NCI-H2107 treated with DMSO at 0.1 percent for 48 hours (cell line): ENCODE measurements around the gene ABCC4.

Source experiments
- DNase-seq: peaks from one replicate; lab custom pipeline; 2025; ENCODE audit not compliant: unreplicated experiment; lab: John Stamatoyannopoulos, UW

The ABCC4 gene

GRCh38 chr13:95301183-95301967 lies at the start of gene ABCC4:
Gene ABCC4 (minus strand): TSS chr13:95301451. CDS start chr13:95301314, 137 bp downstream.
- DNase-seq: no peak

- no peak for DNase-seq
These were observed 48.0 kb upstream of the ABCC4 start for GRCh38 chr13:95349267-95349666.

DNA sequence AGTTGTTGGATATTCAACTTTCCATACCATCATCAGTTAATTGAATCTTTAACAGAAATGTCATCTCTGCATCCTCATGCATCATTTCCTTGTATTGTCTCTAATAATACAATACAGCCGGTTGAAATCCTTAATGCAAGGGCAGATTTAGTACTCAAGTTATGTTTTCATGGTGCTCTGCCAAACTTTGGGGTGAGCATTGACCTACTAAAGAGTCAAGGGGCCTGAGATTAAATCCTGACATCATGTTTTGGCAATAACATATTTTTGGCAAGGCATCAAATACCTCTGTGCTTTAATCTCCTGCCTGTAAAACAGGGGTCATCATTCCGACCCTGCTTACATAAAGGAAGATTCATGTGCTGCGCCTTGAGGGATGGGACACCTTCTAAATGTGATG lies 42.7 kb upstream of the ABCC4 start:
- DNase-seq: no peak

DNA sequence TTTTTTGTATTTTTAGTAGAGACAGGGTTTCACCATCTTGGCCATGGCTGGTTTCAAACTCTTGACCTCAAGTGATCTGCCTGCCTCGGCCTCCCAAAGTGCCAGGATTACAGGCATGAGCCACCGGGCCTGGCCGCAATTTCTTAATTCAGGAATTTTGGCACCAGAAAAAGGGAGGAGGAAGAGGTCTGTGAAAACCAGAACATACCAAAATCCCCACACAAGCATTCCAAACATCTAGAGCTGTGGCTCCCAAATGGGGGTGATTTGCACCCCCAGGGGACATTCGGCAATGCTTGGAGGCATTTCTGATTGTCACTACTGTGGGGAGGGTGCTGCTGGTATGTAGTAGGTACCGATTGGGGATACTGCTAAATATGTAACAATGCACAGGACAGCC lies 40.2 kb upstream of the ABCC4 start:
- no peak for DNase-seq

- no peak for DNase-seq
These were observed 37.7 kb upstream of the ABCC4 start for GRCh38 chr13:95338905-95339304.

DNA sequence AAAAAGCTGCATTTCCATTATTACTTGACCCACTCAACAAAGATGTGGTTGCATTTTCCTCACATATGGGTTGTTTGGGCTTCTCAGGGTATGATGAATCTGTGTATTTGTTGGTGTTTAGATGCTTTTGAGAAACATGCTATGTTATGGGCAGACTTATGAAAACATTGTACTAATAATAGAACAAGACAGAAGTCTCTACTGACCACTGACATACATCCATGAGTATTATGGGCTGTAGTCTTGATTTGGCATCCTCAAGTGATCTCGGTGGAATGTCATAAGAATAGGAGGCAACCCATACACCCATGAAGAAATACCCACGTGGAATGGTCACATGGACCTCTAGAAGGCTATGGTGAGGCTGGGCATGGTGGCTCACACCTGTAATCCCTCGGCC lies 36.3 kb upstream of the ABCC4 start:
- no peak for DNase-seq

- no peak for DNase-seq
These were observed 34.4 kb upstream of the ABCC4 start for GRCh38 chr13:95335667-95336066.

DNA sequence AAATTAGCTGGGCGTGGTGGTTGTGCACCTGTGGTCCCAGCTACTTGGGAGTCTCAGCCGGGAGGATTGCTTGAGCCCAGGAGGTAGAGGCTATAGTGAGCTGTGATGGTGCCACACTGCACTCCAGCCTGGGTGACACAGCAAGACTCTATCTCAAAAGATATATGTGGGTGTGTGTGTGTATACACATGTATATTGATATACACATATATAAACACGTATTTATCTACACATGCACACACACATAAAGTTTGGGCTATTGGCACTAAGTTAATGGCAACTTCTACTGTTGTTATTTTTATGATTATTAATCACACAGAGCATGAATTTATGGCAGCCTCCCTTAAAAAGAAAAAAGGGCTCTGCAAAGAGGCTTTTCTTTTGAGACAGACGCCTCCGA lies 27.1 kb upstream of the ABCC4 start:
- no peak for DNase-seq

DNA sequence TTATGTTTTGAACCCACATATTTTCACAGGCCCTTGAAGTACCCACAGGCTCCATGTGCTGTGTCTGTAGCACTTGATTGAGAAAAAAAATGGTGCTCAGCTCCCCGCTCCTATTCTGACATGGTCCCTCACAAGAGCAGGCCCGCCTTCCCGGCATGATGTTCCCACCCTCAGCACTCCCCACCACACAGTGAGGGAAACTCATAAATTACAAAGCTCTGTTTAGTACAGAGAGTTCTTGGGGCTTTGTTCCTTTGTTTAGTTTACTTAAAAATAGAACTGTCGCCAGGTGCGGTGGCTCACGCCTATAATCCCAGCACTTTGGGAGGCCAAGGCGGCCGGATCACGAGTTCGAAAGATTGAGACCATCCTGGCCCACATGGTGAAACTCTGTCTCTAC lies 25.9 kb upstream of the ABCC4 start:
- DNase-seq: no peak

GRCh38 chr13:95326695-95327094 lies 25.4 kb upstream of the ABCC4 start:
- no peak for DNase-seq

- no peak for DNase-seq
These were observed 24.2 kb upstream of the ABCC4 start for GRCh38 chr13:95325485-95325884.

DNA sequence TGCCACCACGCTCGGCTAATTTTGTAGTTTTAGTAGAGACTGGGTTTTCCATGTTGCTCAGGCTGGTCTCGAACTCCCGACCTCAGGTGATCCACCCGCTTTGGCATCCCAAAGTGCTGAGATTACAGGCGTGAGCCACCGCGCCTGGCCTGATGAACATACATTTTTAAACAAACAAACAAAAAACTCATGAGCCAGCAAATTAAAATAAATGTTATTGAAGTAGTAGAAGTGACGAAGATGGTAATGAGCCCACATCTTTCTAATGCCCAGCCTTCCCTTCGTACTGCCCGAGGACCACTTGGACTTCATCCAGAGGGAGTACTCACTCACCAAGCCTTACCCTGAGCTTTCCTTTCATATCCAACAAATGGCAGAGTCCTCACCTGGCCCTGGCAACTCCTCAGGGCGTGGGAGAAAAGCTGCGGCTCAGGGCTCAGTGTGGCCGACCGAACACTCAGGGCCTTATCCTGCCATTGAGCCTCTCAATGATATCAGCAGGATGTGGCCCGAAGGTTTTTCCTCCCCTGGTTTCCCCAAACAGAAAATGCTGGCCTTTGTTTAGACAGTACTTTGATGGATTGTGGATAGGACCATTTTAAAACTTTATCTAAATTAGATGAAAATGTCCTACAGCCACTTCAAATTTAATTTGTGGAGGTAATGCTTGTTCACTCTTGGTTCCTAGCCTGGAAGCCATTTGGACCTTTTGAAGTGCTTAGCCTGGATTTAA lies 22.8 kb upstream of the ABCC4 start:
- no peak for DNase-seq

DNA sequence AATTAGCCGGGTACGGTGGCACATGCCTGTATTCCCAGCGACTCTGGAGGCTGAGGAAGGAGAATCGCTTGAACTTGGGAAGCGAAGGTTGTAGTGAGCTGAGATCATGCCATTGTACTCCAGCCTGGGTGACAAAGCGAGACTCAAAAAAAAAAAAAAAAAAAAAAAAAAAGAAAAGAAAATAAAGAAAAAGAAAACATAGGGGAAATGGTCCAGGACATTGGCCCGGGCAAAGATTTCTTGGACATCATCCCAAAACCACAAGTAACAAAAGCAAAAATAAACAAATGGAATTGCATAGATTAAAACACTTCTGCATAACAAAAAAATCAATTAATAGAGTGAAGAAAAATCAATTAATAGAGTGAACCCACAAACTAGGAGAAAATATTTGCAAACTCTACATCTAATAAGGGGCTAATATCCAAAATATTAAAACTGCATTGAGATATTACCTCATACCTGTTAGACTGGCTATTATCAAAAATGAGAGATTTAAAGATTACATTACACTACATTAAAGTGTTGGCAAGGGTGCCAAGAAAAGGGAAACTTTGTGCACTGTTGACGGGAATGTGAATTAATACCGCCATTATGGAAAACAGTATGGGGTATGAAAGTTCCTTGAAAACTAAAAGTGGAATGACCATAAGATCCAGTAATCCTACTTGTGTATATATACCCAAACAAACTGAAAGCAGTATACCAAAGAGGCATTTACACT lies 18.5 kb upstream of the ABCC4 start:
- no peak for DNase-seq

DNA sequence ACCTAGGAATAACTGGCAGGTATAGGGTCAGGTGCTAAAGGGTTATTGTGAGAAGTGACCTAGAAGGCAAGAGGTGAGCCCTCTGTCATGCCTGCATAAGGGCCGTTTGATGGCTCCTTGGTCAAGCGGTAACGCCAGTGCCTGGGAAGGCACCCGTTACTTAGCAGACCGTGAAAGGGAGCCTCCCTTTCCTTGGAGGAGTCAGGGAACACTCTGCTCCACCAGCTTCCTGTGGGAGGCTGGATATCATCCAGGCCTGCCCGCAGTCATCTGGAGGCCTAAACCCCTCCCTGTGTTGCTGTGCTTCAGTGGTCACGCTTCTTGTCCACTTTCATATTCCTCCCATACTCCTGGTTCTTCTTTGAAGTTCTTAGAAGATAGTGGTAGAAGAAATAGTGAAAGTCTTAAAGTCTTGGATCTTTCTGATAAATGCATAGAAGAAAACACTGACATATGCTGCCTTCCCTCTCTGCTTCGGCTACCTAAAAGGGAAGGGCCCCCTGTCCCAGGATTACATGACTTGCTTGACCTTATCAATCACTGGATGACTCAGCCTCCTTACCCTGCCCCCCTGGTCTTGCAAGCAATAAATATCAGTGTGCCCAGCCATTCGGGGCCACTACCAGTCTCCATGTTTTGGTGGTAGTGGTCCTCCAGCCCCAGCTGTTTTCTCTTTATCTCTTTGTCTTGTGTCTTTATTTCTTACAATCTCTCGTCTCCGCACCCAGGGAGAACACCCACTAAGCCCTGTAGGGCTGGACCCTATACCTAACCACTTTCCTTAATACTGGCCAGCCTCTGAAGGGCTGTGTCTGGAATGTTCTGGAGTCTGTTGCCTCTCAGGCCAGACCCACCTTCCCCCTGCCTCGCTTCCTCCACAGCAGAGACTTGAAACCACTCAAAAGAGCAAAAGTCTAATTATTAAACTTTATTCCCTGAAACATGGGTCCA lies 16.1 kb upstream of the ABCC4 start:
- DNase-seq: no peak

- no peak for DNase-seq
These were observed 14.5 kb upstream of the ABCC4 start for GRCh38 chr13:95315752-95316151.

DNA sequence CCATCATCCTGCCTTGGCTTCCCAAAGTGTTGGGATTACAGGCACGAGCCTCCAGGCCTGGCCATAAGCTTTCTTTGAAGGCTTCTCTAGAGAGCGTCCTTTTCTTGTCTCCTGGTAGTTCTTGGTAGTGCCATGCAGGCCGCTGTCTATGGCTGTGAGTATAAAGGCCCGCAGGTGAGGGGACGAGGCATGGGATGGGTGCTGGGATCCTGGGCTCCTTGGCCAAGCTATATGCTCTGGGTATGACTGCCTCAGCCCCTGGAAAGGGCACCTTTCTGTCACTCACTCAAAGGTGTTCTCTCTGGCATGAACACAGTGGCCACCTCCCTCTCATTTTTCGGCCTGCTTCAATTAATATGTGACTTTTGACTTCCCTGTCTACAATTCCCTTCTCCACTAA lies 6.3 kb upstream of the ABCC4 start:
- DNase-seq: no peak

DNA sequence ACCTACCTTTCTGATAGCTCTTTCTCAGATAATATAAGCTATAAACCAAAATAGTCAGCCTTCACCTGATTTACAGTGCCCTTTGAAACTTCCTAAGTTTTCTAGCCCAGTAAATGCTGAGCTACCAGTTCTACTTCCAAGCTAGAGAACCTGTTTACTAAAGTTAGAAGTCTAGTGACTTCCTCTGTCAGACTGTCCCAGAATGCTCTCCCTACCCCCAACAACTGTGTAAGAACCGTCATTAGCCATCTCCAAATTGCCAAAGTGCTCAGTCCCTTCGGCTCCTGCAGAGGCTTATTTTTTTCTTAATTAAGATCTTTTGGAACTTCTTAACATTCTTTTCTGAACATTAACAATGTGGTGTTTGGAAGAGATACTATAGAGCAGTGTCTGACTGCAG lies 3.2 kb upstream of the ABCC4 start:
- no peak for DNase-seq

- no peak for DNase-seq
These were observed 730 bp upstream of the ABCC4 start for GRCh38 chr13:95301968-95302393.

DNA sequence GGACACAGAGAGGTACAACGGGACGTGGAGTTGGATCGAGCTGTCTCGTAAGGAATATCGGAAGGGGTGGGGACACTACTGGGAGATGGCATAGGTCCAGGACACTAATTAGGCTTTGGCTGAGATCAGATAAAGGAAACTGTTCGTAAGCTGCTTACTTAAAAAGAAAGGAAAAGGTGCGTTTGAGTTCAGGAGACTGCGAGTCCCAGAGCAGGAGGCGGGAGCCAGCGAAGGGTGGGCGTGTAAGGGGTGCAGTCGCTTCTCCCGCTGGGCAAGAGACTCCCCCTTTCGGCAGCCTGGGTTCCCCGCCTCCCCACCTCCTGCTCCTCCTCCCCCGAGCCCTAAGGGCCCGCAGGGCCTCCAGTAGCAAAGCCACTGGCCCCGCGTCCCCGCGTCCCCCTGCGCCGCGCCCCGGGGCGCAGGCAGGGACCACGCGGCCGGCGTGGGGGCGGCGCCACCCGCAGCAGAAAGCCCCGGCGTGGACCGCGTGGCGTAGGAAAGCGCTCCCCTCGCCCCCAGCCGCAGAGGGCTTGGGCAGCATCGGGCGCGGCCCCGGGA lies 547 bp downstream of the ABCC4 start:
- DNase-seq: no peak

DNA sequence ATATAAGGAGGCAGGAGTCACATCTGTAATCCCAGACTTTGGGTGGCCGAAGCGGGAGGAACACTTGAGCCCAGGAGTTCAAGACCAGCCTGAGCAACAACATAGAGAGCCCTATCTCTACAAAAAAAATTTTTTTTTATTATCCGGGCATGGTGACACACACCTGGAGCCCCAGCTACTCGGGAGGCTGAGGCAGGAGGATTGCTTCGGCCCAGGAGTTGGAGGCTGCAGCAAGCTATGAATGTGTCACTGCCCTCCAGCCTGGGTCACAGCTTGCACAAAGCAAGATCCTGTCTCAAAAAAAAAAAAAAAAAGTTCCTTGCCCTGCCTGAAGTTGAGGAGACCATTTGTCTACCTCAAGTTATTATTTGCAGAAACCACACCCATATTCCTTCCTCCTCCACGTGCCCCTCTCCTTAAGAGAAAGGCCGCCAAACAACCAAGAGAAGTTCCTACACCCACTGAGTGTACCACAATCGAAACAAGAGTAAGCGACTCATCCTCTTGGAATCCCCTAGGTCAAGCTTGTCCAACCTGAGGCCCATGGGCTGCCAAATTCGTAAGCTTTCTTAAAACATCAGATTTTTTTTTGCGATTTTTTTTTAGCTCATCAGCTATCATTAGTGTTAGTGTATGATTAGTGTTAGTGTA lies 2.2 kb downstream of the ABCC4 start:
- DNase-seq: no peak
